Frontal cortex (tissue), 4 donors: ENCODE data around the gene ALPP. TPM values are rescaled to one million over a fixed set of nuclear protein-coding genes. Genes with fewer than 3 reads are reported as not detected.
"Not testable (repeated sequence)": the region's sequence is repeated elsewhere in the genome, so short reads cannot be mapped to it uniquely, and the experiment has no call there.

Experiments
- DNase-seq, 2 donors: peaks; one replicate each; pipeline ENCODE4 v3.0.0; 2012; ENCODE audit warnings: low spot score in 2 of 2
- FAIRE-seq: peaks from 2 replicates; lab custom pipeline; 2012; peaks lifted over from hg19 to GRCh38; lab: Jason Lieb, UNC
- total RNA-seq: library from RNA; depleted of rRNA; stranded (reverse); fragments of >200 nt; gene quantifications from one replicate; pipeline ENCODE4 v1.2.3, GENCODE V29; 2014
- donor health status: control.
- donor health status: control.
- donor health status: control.

Gene ALPP
- total RNA-seq, 1 donor from 2014 or later = not detected

- DNase-seq = no peak
- FAIRE-seq = no peak
These were observed 18.1 kb downstream of the ALPP start for GRCh38 chr2:232396683-232397082.

GRCh38 chr2:232398293-232399034 is 19.9 kb downstream of the ALPP start:
- no peak for DNase-seq
- no peak for FAIRE-seq

GRCh38 chr2:232400256-232401015 is 21.9 kb downstream of the ALPP start:
- FAIRE-seq (no peak), DNase-seq (no peak)

GRCh38 chr2:232402518-232402917 is 24.0 kb downstream of the ALPP start:
- FAIRE-seq = no peak
- DNase-seq = no peak

GRCh38 chr2:232405943-232406510 is 27.5 kb downstream of the ALPP start:
- FAIRE-seq (no peak), DNase-seq (no peak)

- DNase-seq (no peak), FAIRE-seq (no peak)
These were observed 28.2 kb downstream of the ALPP start, which contains the start of gene ALPG for GRCh38 chr2:232406556-232407310. Gene ALPG (plus strand): TSS chr2:232406844. CDS start chr2:232406895, 51 bp downstream.

- not testable (repeated sequence) for FAIRE-seq, DNase-seq
These were observed 29.0 kb downstream of the ALPP start for GRCh38 chr2:232407428-232408150.

- not testable (repeated sequence) for DNase-seq, FAIRE-seq
These were observed 29.7 kb downstream of the ALPP start for GRCh38 chr2:232408269-232408668.

- DNase-seq, FAIRE-seq: not testable (repeated sequence)
These were observed 31.1 kb downstream of the ALPP start for GRCh38 chr2:232409617-232410016.

- FAIRE-seq (no peak), DNase-seq (no peak)
These were observed 31.8 kb downstream of the ALPP start for GRCh38 chr2:232410238-232410900.

- FAIRE-seq (no peak), DNase-seq (no peak)
These were observed 33.5 kb downstream of the ALPP start for GRCh38 chr2:232411901-232412629.

GRCh38 chr2:232412986-232413385 is 34.4 kb downstream of the ALPP start:
- DNase-seq (no peak), FAIRE-seq (no peak)

- no peak for FAIRE-seq
- no peak for DNase-seq
These were observed 36.7 kb downstream of the ALPP start for GRCh38 chr2:232415138-232415690.

GRCh38 chr2:232415736-232416520 is 37.4 kb downstream of the ALPP start:
- no peak for DNase-seq
- no peak for FAIRE-seq

- FAIRE-seq = no peak
These were observed 38.2 kb downstream of the ALPP start for GRCh38 chr2:232416521-232417470.

GRCh38 chr2:232417489-232417888 is 38.9 kb downstream of the ALPP start:
- FAIRE-seq (no peak), DNase-seq (no peak)

More at GRCh38 chr2:232416521-232417470, 38.2 kb downstream of the ALPP start:
- no peak for DNase-seq
